Osteoblast (primary cell): Measurements from ENCODE around the gene PM20D1. TPM values are rescaled to one million over a fixed set of nuclear protein-coding genes. Genes with fewer than 3 reads are reported as not detected.
"Not testable (repeated sequence)": the region's sequence is repeated elsewhere in the genome, so short reads cannot be mapped to it uniquely, and the experiment has no call there.

ENCODE experiments used
- DNase-seq: peaks from one replicate; pipeline ENCODE4 v3.0.0; 2011; ENCODE audit warnings: low spot score, mixed read lengths; ENCODE audit not compliant: insufficient read length; ENCODE audit errors: missing footprints
- H2AFZ ChIP-seq: 2 replicates; pipeline ENCODE4 v1.6.0; 2011; ENCODE audit warnings: mild to moderate bottlenecking, low read length
- H3K27ac ChIP-seq: 2 replicates; pipeline ENCODE4 v1.5.1; 2011; ENCODE audit warnings: mild to moderate bottlenecking, low read depth, low read length, moderate library complexity
- H3K27me3 ChIP-seq: 2 replicates; pipeline ENCODE4 v1.6.0; 2012; ENCODE audit warnings: mild to moderate bottlenecking, control low read depth, inconsistent platforms, low read length, moderate library complexity; ENCODE audit not compliant: insufficient read depth
- H3K36me3 ChIP-seq: 2 replicates; pipeline ENCODE4 v1.5.1; 2011; ENCODE audit warnings: mild to moderate bottlenecking, low read length, control low read depth, moderate library complexity; ENCODE audit not compliant: insufficient read depth
- H3K4me1 ChIP-seq: 2 replicates; pipeline ENCODE4 v1.5.1; 2011; ENCODE audit warnings: mild to moderate bottlenecking, low read length, control low read depth, moderate library complexity; ENCODE audit not compliant: insufficient read depth
- H3K4me2 ChIP-seq: 2 replicates; pipeline ENCODE4 v1.6.0; 2011; ENCODE audit warnings: mild to moderate bottlenecking, low read length; ENCODE audit not compliant: insufficient read depth
- H3K4me3 ChIP-seq: fragments of 200-600 bp; sonication (generic); 3 replicates; pipeline ENCODE4 v1.5.1; 2012; ENCODE audit warnings: mild to moderate bottlenecking, low read length, inconsistent platforms; ENCODE audit not compliant: insufficient read depth
- H3K79me2 ChIP-seq: 2 replicates; pipeline ENCODE4 v1.6.0; 2012; ENCODE audit warnings: mild to moderate bottlenecking, low read length, control low read depth, inconsistent platforms; ENCODE audit not compliant: insufficient read depth
- H3K9me3 ChIP-seq: 2 replicates; pipeline ENCODE4 v1.5.1; 2011; ENCODE audit warnings: low read depth, low read length, control low read depth
- H4K20me1 ChIP-seq: 2 replicates; pipeline ENCODE4 v1.6.0; 2012; ENCODE audit warnings: mild to moderate bottlenecking, low read length, control low read depth; ENCODE audit not compliant: insufficient read depth
- total RNA-seq: library from RNA; depleted of rRNA; stranded (reverse); fragments of >200 nt; gene quantifications from 2 replicates; pipeline ENCODE4 v1.2.3, GENCODE V29; 2012
- TF ChIP-seq, protein P1 (sequence below): IDR thresholded peaks from 2 replicates; pipeline ENCODE4 v1.5.1; 2011; ENCODE audit warnings: mild to moderate bottlenecking, low read depth, low read length, moderate library complexity; ENCODE audit errors: extremely low read depth

PM20D1 gene, protein sequence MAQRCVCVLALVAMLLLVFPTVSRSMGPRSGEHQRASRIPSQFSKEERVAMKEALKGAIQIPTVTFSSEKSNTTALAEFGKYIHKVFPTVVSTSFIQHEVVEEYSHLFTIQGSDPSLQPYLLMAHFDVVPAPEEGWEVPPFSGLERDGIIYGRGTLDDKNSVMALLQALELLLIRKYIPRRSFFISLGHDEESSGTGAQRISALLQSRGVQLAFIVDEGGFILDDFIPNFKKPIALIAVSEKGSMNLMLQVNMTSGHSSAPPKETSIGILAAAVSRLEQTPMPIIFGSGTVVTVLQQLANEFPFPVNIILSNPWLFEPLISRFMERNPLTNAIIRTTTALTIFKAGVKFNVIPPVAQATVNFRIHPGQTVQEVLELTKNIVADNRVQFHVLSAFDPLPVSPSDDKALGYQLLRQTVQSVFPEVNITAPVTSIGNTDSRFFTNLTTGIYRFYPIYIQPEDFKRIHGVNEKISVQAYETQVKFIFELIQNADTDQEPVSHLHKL
- 0.29 TPM in 1 of 2 replicates, not detected in the other for total RNA-seq

DNA sequence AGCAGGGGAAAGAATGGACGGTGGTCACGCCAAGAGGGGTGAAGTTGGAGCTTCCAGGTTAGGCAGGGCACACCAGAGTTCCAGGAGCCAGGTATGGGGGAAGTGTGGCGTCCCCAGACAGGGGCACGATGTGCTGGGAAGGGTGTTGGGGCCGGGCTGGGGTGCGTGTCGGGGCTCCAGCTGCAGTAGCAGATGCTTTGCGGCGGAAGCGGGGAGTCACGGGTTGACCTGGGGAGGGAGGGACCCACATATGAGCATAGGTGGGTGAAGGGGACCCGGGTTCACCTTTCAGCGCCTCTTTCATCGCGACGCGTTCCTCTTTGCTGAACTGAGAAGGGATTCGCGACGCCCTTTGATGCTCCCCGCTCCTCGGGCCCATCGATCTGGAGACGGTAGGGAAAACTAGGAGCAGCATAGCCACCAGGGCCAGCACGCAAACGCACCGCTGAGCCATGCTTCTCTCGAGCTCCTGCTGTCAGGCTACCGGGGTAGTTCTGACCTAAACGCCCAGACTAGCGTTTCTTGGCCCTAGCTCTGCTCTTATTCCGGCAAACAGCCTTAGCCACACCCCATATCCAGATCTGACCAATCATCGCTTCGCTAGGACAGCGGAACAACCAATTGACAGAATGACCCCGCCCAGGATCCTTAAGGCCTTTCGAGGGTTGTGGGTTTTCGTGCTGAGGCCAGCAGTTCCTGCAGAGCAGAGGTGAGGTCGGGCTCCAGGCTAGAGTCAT is at the start of gene PM20D1:
PM20D1 (minus strand) TSS at position 514 of the 737 bp plus-strand sequence; CDS start at position 454, 60 bp downstream.
- H3K27me3 ChIP-seq, result no peaks in the 10 kb centered on the region
- no peaks in the 10 kb centered on the region for H4K20me1 ChIP-seq
- no peaks in the 10 kb centered on the region for H3K4me1 ChIP-seq
- peak; percentile 91 for DNase-seq
- no peaks in the 10 kb centered on the region for H3K9me3 ChIP-seq
- H3K79me2 ChIP-seq, result no peaks in the 10 kb centered on the region
- no peak within 1 kb of the TSS for H3K27ac ChIP-seq
- H3K4me2 ChIP-seq, result peak within 1 kb of the TSS; percentile 71
- H2AFZ ChIP-seq, result peak within 1 kb of the TSS; percentile 85
- H3K36me3 ChIP-seq, result no peaks in the 10 kb centered on the region
- TF ChIP-seq, protein P1, sequence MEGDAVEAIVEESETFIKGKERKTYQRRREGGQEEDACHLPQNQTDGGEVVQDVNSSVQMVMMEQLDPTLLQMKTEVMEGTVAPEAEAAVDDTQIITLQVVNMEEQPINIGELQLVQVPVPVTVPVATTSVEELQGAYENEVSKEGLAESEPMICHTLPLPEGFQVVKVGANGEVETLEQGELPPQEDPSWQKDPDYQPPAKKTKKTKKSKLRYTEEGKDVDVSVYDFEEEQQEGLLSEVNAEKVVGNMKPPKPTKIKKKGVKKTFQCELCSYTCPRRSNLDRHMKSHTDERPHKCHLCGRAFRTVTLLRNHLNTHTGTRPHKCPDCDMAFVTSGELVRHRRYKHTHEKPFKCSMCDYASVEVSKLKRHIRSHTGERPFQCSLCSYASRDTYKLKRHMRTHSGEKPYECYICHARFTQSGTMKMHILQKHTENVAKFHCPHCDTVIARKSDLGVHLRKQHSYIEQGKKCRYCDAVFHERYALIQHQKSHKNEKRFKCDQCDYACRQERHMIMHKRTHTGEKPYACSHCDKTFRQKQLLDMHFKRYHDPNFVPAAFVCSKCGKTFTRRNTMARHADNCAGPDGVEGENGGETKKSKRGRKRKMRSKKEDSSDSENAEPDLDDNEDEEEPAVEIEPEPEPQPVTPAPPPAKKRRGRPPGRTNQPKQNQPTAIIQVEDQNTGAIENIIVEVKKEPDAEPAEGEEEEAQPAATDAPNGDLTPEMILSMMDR, result no peak
- peak within 1 kb of the TSS; percentile 60 for H3K4me3 ChIP-seq

DNA sequence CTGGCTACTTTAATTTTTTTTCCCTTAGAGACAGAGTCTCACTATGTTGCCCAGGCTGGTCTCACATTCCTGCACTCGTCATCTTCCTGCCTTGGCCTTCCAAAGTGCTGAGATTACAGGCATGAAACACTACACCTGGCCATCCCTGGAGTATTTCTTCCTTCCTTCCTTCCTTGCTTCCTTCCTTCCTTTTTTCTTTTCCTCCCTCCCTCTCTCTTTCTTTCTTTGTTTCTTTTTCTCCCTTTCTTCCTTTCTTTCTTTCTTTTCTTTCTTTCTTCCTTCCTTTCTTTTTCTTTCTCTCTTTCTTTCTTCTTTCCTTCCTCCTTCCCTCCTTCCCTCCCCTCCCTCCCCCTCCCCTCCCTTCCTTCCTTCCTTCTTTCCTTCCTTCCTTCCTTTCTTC is 46.4 kb upstream of the PM20D1 start:
- Histone ChIP-seq H3K4me3 (no peak overlapping the region), H3K4me2 (no peak overlapping the region)

DNA sequence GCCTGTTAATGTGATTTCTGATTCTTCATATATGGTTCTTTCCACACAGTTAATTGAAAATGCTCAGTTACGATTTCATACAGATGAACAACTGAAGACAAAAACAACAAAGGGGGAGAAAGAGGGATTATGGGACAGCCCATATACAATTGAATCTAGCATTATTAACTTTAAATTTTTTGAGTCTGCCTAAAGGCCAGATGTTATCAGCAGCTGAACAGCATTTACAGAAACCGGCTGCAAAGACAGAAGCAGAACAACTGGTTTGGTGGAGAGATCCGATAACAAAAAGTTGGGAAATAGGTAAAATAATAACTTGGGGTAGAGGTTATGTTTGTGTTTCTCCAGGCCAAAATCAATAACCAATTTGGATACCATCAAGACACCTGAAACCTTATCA is 44.2 kb upstream of the PM20D1 start:
- not testable (repeated sequence) for H3K27me3 ChIP-seq, H4K20me1 ChIP-seq, H3K4me3 ChIP-seq, H3K4me2 ChIP-seq, H3K36me3 ChIP-seq, H3K27ac ChIP-seq, H2AFZ ChIP-seq, H3K79me2 ChIP-seq, H3K9me3 ChIP-seq, DNase-seq
- H3K4me1 ChIP-seq, result peaks cover 27% of the 10 kb centered on the region

More for the DNA sequence above, 46.4 kb upstream of the PM20D1 start:
- TF ChIP-seq, protein P1, result no peak
- no peaks in the 10 kb centered on the region for H3K27me3 ChIP-seq
- no peak overlapping the region for H3K27ac ChIP-seq
- H3K4me1 ChIP-seq, result peaks cover 6% of the 10 kb centered on the region
- DNase-seq, result no peak
- no peaks in the 10 kb centered on the region for H4K20me1 ChIP-seq
- H3K79me2 ChIP-seq, result no peaks in the 10 kb centered on the region
- H2AFZ ChIP-seq, result no peak overlapping the region
- no peaks in the 10 kb centered on the region for H3K9me3 ChIP-seq
- no peaks in the 10 kb centered on the region for H3K36me3 ChIP-seq

DNA sequence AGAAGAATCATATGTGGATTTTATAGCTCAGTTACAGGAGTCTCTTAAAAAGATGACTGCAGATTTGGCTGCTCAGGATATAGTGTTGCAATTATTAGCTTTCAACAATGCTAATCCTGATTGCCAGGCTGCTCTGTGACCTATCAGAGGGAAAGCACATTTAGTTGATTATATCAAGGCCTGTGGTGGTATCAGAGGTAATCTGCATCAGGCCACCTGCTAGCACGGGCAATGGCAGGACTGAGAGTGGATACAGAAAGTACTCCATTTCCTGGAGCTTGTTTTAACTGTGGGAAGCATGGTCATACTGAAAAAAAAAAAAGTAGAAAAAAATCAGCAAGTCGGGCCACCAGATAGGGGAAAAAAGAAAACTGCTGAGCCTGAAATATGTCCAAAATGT is 42.2 kb upstream of the PM20D1 start:
- H3K4me2 ChIP-seq, H3K27ac ChIP-seq, H4K20me1 ChIP-seq, H3K36me3 ChIP-seq, H3K4me3 ChIP-seq, H3K9me3 ChIP-seq, H3K79me2 ChIP-seq, DNase-seq, H3K27me3 ChIP-seq, H2AFZ ChIP-seq: not testable (repeated sequence)
- peaks cover 32% of the 10 kb centered on the region for H3K4me1 ChIP-seq

DNA sequence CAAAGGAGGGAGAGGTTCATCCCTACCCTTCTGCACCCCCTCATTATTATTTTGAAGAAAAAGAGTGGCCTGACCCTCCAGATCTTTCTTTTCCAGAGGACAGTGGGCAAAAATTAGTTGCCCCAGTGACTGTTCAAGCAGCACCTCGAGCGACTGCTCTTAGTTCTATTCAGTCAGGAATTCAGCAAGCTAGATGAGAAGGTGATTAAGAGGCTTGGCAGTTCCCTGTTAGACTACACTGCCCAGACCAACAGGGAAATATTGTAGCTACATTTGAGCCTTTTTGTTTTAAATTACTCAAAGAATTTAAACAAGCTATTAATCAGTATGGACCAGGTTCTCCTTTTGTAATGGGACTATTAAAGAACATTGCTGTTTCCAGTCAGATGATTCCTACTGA is 41.5 kb upstream of the PM20D1 start:
- not testable (repeated sequence) for H3K27ac ChIP-seq, DNase-seq, H3K4me2 ChIP-seq, H3K27me3 ChIP-seq, H3K9me3 ChIP-seq, H3K4me3 ChIP-seq, H2AFZ ChIP-seq, H4K20me1 ChIP-seq, H3K79me2 ChIP-seq, H3K36me3 ChIP-seq
- H3K4me1 ChIP-seq, result peaks cover 32% of the 10 kb centered on the region

DNA sequence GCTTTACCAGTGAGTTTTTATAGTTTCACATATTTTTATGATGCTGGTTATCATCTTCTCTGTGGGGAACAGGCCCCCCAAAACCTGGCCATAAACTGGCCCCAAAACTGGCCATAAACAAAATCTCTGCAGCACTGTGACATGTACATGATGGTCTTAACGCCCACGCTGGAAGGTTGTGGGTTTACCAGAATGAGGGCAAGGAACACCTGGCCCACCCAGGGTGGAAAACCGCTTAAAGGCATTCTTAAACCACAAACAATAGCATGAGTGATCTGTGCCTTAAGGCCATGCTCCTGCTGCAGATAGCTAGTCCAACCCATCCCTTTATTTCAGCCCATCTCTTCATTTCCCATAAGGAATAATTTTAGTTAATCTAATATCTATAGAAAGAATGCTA is 40.7 kb upstream of the PM20D1 start:
- not testable (repeated sequence) for H3K79me2 ChIP-seq, H2AFZ ChIP-seq, DNase-seq, H3K4me2 ChIP-seq, H4K20me1 ChIP-seq, H3K27me3 ChIP-seq, H3K4me3 ChIP-seq, H3K36me3 ChIP-seq, H3K9me3 ChIP-seq
- Histone ChIP-seq H3K27ac (peak overlapping the region; percentile 57), H3K4me1 (peaks cover 32% of the 10 kb centered on the region)

DNA sequence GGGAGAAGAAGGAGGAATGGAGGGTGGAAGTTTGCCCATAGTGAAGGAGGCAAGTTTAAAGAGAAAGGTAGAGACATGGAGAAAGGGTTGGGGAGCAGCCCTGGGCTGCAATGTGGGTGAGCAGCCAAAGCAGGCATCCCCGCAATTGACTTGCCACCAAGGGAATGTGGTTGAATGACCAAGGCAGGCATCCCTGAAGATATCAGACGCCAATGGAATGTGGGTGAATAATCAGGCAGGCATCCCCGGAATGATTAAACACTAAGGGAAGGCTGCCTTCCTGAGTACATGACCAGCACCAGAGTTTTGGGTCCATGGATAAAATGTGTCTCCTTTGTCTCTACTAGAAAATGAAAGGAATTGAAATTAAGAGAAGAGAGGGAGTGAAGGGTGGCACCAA is 39.8 kb upstream of the PM20D1 start:
- peak overlapping the region; percentile 57 for H3K27ac ChIP-seq
- H3K4me1 ChIP-seq, result peaks cover 32% of the 10 kb centered on the region
- H3K79me2 ChIP-seq, H3K27me3 ChIP-seq, H2AFZ ChIP-seq, H3K36me3 ChIP-seq, H3K9me3 ChIP-seq, H3K4me3 ChIP-seq, H4K20me1 ChIP-seq: not testable (repeated sequence)
- H3K4me2 ChIP-seq, result peak overlapping the region; percentile 39
- DNase-seq, result peak; percentile 43
